Measurements from ENCODE around the gene EIF4H.

- TF ChIP-seq POLR2A (IDR thresholded peaks at IDR 0.05; ENCODE audit: low read depth, low read length): no peak
- TF ChIP-seq TAF1 (IDR thresholded peaks at IDR 0.05; ENCODE audit: low read depth, low read length): no peak
- no peak for TF ChIP-seq POLR2AphosphoS5 (IDR thresholded peaks at IDR 0.05; ENCODE audit: low read depth, low read length)
Observed at GRCh38 chr7:74240482-74240881, 66.3 kb downstream of the EIF4H start.
